Osteocyte (in vitro differentiated cells): Measurements from ENCODE around the gene KMT2B. TPM values are rescaled to one million over a fixed set of nuclear protein-coding genes. Genes with fewer than 3 reads are reported as not detected.
A peak's percentile ranks its signal among the peaks of the same experiment; 100 is the strongest.

Source experiments
- DNase-seq: peaks from one replicate; pipeline ENCODE4 v3.0.0; 2021; ENCODE audit warnings: mixed read lengths; ENCODE audit not compliant: unreplicated experiment; ENCODE audit errors: extremely low spot score
- H3K27ac Mint-ChIP-seq: one replicate; pipeline ENCODE4 v1.8.0; 2021; ENCODE audit warnings: mild to moderate bottlenecking, mixed read lengths; ENCODE audit not compliant: unreplicated experiment
- H3K27me3 Mint-ChIP-seq: one replicate; pipeline ENCODE4 v1.8.0; 2021; ENCODE audit warnings: mixed read lengths; ENCODE audit not compliant: unreplicated experiment
- H3K36me3 Mint-ChIP-seq: one replicate; pipeline ENCODE4 v1.8.0; 2021; ENCODE audit warnings: mixed read lengths; ENCODE audit not compliant: unreplicated experiment
- H3K4me1 Mint-ChIP-seq: one replicate; pipeline ENCODE4 v1.8.0; 2021; ENCODE audit warnings: mixed read lengths; ENCODE audit not compliant: unreplicated experiment
- H3K4me3 Mint-ChIP-seq: one replicate; pipeline ENCODE4 v1.8.0; 2021; ENCODE audit warnings: mild to moderate bottlenecking, moderate library complexity, mixed read lengths; ENCODE audit not compliant: unreplicated experiment
- H3K9me3 Mint-ChIP-seq: one replicate; pipeline ENCODE4 v1.8.0; 2021; ENCODE audit warnings: mixed read lengths; ENCODE audit not compliant: unreplicated experiment
- total RNA-seq: library from RNA; stranded (reverse); gene quantifications from 2 replicates; pipeline ENCODE4 v1.2.1, GENCODE V29; 2021
- TF ChIP-seq, protein P1 (sequence below): fragments of 200-600 bp; sonication (generic); IDR thresholded peaks from 2 replicates; pipeline ENCODE4 v1.5.0; 2021; ENCODE audit warnings: antibody characterized with exemption, mild to moderate bottlenecking, moderate library complexity

KMT2B gene
- total RNA-seq, 1 donor from 2014 or later: 45.1 TPM

DNA sequence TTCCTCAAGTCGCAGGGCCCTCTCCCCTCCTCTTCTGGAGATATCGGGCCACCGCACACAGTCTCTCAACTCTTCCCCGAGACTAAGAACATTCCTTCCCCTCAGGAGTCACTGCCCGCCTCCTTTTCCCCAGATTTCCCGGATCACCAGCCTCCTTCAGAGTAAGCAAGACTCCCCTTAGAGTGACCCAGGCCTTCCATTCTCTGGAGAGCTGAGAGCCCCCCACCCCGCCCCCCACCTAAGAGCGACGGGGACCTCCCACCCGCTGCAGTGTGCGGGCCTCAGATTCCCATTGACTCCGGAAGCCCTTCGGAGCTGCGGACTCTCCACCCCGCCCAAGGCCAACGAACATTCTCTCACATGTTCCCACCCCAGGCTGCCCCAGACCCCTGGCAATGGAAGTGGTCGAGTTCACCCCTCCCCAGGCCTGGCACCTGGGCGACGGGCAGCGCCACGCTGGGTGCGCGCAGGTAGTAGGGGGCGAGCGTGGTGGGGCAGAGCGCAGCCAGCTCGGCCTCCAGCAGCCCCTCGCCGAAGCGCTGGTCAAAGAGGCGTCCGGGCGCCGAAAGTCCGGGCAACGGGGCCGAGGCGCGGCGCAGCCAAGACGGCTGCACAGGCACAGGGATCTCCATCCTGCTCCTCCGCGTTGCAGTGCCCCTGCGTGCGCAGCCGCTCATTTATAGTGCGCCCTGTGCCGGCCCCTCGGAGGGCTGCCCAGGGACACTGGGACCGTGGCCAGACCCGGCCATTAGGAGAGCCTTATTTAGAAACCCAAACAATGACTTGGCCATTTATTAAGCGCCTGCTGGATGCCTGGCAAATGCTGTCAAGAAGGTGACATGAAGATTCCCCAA lies 38.8 kb downstream of the KMT2B start, which contains the start of gene HSPB6:
Gene HSPB6 (minus strand): TSS at position 653 of the 854 bp plus-strand sequence. CDS start 21 bp downstream, at position 632.
- Mint-ChIP-seq H3K4me1 (peaks cover 25% of the 10 kb centered on the region), H3K36me3 (peaks cover 7% of the 10 kb centered on the region), H3K9me3 (no peaks in the 10 kb centered on the region), H3K27me3 (no peaks in the 10 kb centered on the region), H3K4me3 (peak within 1 kb of the TSS; percentile 87), H3K27ac (peak within 1 kb of the TSS; percentile 96)
- TF ChIP-seq, protein P1, sequence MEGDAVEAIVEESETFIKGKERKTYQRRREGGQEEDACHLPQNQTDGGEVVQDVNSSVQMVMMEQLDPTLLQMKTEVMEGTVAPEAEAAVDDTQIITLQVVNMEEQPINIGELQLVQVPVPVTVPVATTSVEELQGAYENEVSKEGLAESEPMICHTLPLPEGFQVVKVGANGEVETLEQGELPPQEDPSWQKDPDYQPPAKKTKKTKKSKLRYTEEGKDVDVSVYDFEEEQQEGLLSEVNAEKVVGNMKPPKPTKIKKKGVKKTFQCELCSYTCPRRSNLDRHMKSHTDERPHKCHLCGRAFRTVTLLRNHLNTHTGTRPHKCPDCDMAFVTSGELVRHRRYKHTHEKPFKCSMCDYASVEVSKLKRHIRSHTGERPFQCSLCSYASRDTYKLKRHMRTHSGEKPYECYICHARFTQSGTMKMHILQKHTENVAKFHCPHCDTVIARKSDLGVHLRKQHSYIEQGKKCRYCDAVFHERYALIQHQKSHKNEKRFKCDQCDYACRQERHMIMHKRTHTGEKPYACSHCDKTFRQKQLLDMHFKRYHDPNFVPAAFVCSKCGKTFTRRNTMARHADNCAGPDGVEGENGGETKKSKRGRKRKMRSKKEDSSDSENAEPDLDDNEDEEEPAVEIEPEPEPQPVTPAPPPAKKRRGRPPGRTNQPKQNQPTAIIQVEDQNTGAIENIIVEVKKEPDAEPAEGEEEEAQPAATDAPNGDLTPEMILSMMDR: no peak
- DNase-seq: no peak

DNA sequence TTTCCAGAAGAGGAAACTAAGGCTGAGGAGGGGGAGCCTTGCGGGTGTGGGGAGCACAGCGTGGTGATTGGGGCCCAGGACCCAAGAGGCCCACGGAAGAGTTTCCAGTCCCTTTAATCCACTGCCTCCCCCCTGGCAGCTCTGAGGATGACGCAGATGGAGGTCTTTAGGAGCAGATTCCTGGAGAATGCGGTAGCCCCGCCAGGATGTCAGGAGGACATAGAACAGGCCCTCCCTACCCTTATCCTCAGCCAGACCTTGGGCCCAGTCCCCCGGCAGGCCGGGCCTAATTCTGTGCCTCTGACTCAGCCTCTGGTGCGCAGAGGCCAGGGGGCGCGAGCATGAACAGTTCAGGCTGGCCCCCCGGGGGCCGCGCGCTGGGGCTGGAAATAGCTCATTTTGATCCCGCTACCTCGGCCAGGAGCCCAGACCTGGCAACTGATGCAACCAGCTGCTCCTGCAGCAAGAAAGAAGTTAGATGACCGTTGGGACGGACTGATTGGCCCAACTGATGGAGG lies 39.5 kb downstream of the KMT2B start:
- peak; percentile 90 for DNase-seq
- H3K36me3 Mint-ChIP-seq: peaks cover 13% of the 10 kb centered on the region
- TF ChIP-seq, protein P1: no peak
- H3K4me3 Mint-ChIP-seq: peak overlapping the region; percentile 87
- no peaks in the 10 kb centered on the region for H3K27me3 Mint-ChIP-seq
- H3K9me3 Mint-ChIP-seq: no peaks in the 10 kb centered on the region
- peaks cover 25% of the 10 kb centered on the region for H3K4me1 Mint-ChIP-seq
- H3K27ac Mint-ChIP-seq: peak overlapping the region; percentile 96

DNA sequence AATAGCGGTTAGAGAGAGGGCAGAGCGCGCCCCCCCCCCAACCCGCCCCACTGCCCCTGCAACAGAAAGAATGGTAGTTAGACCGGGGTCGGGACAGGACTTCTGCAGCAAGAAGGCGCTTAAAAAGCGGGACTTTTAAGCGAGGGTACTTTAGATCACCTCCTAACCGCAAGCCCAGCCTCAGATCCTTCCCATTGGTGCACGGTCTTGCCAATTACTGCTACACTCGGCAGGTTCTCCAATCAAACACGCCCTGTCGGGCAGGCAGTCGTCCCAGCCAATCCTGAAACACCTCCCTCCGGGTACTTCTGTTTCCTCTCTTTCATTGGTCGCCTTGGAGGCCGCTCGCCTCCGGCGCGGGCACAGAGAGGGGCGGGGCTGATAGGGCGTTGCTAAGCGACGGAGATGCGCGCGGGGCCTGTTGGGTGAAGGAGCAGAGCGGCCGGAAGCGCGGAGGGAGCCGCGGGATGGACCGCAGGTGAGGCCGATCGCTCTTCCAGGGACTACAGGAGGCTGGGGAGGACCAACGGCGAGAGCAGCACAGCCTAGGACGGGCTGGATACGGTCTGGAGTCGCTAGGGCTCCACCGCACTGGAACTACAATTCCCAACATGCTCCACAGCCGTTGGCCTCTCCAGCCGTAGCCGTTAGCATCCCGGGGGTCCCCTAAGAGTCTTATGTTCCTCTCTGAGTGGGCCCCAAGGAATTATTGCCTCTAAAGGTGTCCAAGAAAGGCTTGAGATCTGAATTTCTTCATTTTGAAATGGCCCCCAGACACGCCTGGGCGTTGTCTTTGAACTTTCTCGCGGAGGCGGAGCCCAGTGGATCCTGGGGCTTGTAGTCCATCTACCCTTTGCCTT lies 40.2 kb downstream of the KMT2B start, which contains the start of gene PROSER3:
Gene PROSER3 (plus strand): TSS at position 428 of the 860 bp plus-strand sequence. CDS start 40 bp downstream, at position 468.
- Mint-ChIP-seq H3K27ac (peak within 1 kb of the TSS; percentile 96), H3K27me3 (no peaks in the 10 kb centered on the region)
- peak; percentile 99 for DNase-seq

DNA sequence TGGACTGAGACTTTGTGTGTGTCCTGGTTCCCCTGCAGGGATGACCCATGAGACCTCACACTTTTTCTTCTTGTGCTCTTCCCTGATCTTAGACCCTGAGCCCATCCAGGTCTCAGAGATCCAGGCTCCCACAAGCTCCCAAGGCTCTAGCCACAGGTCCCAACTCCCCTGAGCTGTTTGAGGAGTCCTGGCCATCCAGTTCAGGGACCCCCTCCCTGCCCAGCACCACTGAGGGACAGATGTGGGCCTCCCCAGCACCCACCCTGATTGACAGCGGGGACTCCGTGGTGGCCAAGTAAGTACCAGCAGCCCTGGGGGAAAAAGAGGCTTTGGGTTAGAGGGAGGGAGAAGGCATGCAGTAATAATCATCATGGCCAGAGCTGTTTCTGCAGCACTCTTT lies 41.9 kb downstream of the KMT2B start:
- peak overlapping the region; percentile 42 for H3K4me3 Mint-ChIP-seq
- no peak overlapping the region for H3K27ac Mint-ChIP-seq
- TF ChIP-seq, protein P1: no peak
- no peak for DNase-seq
- H3K36me3 Mint-ChIP-seq: peaks cover 9% of the 10 kb centered on the region
- H3K27me3 Mint-ChIP-seq: no peaks in the 10 kb centered on the region
- H3K9me3 Mint-ChIP-seq: no peaks in the 10 kb centered on the region
- peaks cover 25% of the 10 kb centered on the region for H3K4me1 Mint-ChIP-seq

More for the DNA sequence above, 40.2 kb downstream of the KMT2B start, which contains the start of gene PROSER3:
- TF ChIP-seq, protein P1: no peak
- H3K4me1 Mint-ChIP-seq: peaks cover 25% of the 10 kb centered on the region
- H3K4me3 Mint-ChIP-seq: peak within 1 kb of the TSS; percentile 87
- H3K36me3 Mint-ChIP-seq: peaks cover 13% of the 10 kb centered on the region
- no peaks in the 10 kb centered on the region for H3K9me3 Mint-ChIP-seq
